GM19043 (cell line): ENCODE results near the gene PLCL2.

Experiments used
- ATAC-seq: cut with Tn5 transposase; IDR thresholded peaks from one replicate; pipeline ENCODE4 v1.9.1; 2021; ENCODE audit warnings: low read depth; ENCODE audit not compliant: unreplicated experiment

The PLCL2 gene

DNA sequence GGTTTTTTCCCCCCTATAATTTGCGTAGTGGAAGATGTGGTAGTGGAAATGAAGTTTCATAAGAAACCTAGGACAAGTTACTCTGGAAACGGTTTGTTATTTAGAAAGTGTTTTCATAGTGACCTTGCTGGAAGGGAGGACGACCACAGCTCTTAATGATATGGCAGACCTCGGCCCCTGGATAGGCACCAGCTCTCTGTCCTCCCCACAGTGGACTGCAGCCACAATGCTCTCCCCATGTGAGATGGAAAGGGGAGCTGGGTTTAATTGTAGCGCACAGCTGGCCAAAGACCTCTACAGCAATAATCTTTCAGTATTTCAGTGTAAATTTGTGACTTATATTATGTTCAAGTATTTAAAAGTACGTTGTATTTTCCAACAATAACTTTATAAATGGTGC lies 151.2 kb downstream of the PLCL2 start:
- no peak for ATAC-seq

DNA sequence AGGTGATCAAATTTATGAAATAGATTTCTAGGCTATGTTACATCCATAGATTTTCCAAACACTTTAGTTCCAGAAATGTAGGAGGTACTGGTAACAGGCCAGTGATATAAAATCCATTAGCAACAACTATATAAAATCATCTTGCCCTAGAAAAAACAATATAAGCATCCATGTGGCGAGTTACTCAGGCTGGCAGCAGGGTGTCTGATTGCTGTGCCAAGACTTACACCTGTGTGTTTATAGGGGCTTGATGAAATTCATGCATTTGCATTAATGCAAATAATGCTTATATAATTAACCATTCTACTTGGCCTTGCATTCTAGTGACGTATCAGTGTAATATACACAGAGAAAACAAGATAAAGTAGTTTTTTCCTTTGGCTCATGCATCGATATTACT lies 153.4 kb downstream of the PLCL2 start:
- ATAC-seq: no peak

- no peak for ATAC-seq
Observed at GRCh38 chr3:17038900-17039553, 154.3 kb downstream of the PLCL2 start.

DNA sequence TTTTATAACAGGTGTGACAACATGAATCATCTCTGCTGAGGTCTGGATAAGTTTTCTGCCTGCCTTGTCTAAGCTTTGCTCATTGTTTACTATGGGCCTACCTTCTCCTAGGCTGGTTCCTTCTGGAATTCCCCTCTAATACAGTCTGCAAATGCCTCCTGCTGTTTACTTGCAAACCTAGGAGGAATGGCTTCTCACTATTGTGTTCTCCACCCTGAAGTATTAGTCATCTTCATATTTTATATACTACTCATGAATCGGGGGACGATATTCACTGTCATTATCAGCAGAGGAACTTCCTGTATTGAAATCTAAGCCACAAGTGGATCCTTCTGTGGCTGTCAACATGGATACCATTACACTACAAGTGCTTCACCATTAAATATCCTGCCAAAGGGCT lies 154.8 kb downstream of the PLCL2 start:
- ATAC-seq: no peak

- ATAC-seq: no peak
Observed at GRCh38 chr3:17040322-17040989, 155.7 kb downstream of the PLCL2 start.

GRCh38 chr3:17040990-17041377 lies 156.2 kb downstream of the PLCL2 start:
- ATAC-seq: no peak

- peak; percentile 74 for ATAC-seq
Observed at GRCh38 chr3:17044855-17045254, 160.1 kb downstream of the PLCL2 start.

DNA sequence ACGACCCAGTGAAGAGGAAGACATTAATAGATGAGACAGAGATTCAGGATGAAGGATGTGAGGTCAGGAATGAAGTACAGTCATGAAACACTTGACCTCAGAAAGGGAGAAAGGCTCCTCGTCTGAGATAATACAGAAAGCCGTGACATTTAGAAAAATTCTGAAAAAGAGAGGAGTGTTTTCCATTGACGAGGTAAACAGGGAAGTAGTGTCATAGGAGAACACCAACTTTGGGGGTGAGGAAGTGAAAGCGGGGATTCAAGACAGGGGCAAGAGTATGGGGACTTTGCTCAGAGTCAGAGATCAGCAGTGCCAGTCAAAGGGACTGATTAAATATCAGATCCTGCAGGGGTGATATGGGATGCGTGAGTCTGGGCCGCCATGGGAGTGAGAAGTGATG lies 160.9 kb downstream of the PLCL2 start:
- ATAC-seq: no peak

GRCh38 chr3:17046623-17047022 lies 161.9 kb downstream of the PLCL2 start:
- no peak for ATAC-seq

DNA sequence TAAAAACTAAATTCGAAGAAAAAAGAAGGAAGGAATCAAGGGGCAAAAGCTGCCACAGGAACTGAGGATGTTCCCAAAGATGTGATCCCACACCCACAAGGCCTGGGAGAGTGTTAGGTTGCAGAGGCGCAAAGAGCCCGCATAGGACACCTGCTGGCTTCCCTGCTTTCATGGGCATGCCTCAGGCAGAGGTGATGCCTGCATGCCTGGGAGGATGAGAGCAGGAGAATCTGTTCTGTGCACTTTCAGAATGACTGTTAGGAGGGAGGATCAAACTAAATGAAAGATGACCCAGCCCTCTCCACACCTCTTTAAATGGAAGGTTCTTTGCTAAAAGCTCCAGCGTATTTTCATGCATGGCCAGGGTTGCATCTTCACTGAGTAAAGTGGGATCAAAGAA lies 162.4 kb downstream of the PLCL2 start:
- peak; percentile 47 for ATAC-seq

DNA sequence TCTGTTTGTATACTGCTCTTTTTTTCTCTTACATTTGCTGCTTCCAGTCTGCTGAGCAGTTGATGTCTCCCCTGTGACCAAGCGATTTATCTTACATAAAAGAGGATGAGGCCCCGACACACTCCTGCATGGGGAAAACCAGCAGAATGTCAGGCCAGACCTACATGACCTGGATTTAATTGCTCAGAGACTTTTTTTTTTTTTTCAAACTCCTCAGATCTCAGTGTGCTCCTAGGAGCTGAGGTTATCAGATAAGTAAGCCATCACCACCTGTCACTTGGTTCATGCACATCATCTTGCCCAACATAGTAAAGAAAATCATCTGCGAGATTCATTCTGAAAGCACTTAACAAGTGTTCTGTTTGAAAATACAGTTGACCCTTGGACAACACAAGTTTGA lies 163.1 kb downstream of the PLCL2 start:
- no peak for ATAC-seq

DNA sequence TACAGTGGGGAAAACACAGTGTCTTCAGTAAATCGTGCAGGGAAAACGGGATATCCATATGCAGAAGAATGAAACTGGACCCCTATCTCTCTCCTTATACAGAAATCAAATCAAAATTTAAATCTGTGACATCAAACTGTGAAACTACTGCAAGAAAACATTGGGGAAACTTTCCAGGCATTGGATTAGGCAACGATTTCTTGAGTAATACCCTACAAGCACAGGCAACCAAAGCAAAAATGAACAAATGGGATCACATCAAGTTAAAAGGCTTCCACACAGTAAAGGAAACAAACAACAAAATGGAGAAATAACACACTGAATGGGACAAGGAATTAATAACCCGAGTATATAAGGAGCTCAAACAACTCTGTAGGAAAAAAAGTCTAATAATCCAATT lies 165.3 kb downstream of the PLCL2 start:
- no peak for ATAC-seq

DNA sequence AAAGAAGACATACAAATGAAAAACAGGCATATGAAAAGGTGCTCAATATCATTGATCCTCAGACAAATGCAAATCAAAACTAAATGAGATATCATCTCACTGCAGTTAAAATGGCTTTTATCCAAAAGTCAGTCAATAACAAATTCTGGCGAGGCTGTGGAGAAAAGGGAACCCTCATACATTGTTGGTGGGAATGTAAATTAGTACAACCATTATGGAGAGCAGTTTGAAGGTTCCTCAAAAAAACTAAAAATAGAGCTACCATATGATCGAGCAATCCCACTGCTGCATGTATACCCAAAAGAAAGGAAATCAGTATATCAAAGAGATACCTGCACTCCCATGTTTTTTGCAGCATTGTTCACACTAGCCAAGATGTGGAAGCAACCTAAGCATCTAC lies 165.8 kb downstream of the PLCL2 start:
- ATAC-seq: no peak

GRCh38 chr3:17052363-17052762 lies 167.6 kb downstream of the PLCL2 start:
- ATAC-seq: no peak

DNA sequence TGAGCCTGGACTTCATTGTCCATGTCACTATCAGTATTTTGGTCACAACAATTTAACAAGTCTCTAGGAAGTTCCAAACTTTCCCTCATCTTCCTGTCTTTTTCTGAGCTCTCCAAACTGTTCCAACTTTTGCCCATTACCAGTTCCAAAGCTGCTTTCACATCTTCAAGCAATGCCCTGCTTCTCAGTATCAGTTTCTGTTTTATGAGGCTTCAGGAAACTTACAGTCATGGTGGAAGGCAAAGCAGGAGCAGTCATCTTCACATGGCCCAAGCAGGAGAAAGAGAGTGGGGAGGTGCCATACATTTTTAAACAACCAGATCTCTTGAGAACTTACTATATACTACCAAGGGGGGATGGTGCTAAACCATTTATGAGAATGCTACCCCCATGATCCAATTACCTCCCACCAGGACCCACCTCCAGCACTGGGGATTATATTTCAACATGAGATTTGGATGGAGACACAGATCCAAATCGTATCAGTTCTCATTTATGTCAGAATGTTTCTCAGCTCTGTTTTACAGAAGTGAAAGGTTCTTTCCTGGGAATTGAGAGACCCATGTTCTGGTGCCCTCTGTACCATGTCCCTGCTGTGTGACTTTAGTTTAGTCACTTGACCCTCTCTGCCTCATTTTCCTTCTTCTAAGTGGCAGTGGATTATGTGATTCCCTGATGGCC lies 169.7 kb downstream of the PLCL2 start:
- no peak for ATAC-seq

- ATAC-seq: no peak
Observed at GRCh38 chr3:17054982-17055343, 170.2 kb downstream of the PLCL2 start.

- peak; percentile 59 for ATAC-seq
Observed at GRCh38 chr3:17055374-17056276, 170.9 kb downstream of the PLCL2 start.

DNA sequence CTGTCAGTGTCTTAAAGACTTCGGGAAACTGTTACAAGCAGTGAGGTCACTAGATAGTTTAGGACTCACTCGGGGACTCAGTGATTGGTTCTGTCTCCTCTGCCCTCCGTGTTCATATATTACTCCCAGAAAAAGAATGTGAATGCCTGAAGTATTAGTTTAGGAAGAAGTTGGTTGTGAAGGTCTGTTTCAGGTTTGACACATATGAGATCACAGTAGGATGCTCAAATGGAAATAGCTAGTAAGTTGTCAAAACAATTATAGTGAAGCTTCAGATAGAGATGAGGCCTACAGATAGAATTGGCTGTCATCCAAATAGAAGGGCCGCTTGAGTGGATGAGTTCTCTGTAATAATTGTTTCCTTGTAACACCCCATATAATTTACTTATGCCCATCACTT lies 172.6 kb downstream of the PLCL2 start:
- no peak for ATAC-seq

DNA sequence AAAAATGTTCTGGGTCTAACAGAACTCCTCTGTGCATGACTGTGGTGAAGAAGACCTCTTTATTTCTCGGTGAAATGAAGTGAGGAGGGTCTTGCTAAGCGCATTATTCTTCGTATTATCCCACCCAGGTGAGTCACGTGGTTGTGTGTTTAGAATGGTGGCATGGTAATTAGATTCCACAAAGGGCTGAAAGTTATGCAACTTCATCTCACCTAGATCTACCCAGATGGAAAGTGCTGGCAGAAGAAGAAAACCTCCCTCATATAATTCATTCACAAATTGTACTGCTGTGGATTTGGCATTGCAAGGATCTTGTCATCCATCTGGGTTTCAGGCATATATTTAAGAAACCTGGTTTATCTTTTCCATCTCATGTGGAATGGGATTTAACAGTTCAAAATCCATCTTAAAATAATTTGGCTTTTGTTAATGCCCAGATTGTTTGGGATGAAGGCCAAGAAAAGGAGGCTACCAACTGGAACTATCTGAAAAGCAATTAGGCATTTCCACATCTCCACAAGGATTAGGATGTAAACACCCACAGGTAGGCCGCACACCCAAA lies 175.3 kb downstream of the PLCL2 start:
- no peak for ATAC-seq

DNA sequence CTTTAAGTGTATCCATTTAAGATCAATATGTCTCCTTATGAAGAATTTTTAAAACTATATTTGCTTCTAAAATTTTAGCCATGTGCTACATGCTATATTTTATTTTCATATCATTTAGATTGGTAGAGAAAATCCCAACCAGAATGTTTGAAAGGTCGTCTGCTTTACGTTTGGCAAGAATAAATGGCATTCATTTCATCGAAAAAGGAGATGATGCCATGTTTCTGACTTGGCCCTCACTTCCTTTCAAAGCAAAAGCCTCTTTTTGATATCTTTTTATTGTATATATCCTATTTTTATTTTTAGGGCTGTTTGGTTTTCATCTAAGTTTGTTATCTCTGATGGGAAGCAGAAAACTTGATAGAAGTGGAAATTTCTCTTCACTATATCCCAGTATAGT lies 176.2 kb downstream of the PLCL2 start:
- ATAC-seq: no peak

DNA sequence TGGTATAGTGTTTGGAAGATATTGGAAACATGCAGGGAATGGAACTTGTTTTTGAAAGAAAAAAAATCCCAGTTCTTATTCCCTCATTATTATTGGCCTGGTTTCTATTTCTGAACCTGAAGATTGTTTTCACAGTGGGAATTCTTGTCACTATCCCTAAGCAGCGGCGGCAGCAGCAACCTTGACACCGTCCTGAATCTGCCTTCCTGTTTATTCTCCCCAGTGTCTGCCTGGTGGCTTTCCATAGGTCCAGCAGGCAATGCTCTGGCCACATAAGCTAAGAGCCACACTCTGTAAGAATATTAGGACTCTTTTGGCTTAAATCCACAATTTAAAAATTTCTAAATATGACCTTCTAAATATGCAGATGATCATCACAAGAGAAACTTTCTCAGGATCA lies 178.0 kb downstream of the PLCL2 start:
- ATAC-seq: no peak
